Measurements from ENCODE around the gene RTTN.
A peak's percentile ranks its signal among the peaks of the same experiment; 100 is the strongest.
"Not testable (repeated sequence)": the region's sequence is repeated elsewhere in the genome, so short reads cannot be mapped to it uniquely, and the experiment has no call there.

The RTTN gene

GRCh38 chr18:70205421-70206397 lies at the start of gene RTTN:
TSS of gene RTTN (minus strand) at chr18:70205687. CDS start at chr18:70205658, 29 bp downstream.
- peak; percentile 90 to 96 for DNase-seq

- DNase-seq, result no peak
These were observed 45.3 kb upstream of the RTTN start for GRCh38 chr18:70250781-70251180.

GRCh38 chr18:70249861-70250260 lies 44.4 kb upstream of the RTTN start:
- not testable (repeated sequence) for DNase-seq

- DNase-seq, result no peak
These were observed 43.6 kb upstream of the RTTN start for GRCh38 chr18:70249118-70249517.

- no peak for DNase-seq
These were observed 40.6 kb upstream of the RTTN start for GRCh38 chr18:70246061-70246466.

GRCh38 chr18:70243131-70243929 lies 37.8 kb upstream of the RTTN start:
- DNase-seq, result no peak

GRCh38 chr18:70236921-70237320 lies 31.4 kb upstream of the RTTN start:
- not testable (repeated sequence) for DNase-seq

- no peak for DNase-seq
These were observed 30.0 kb upstream of the RTTN start for GRCh38 chr18:70235478-70235877.

GRCh38 chr18:70234667-70235459 lies 29.4 kb upstream of the RTTN start:
- no peak for DNase-seq

- DNase-seq, result no peak
These were observed 28.5 kb upstream of the RTTN start for GRCh38 chr18:70233974-70234373.

GRCh38 chr18:70232261-70232660 lies 26.8 kb upstream of the RTTN start:
- DNase-seq, result no peak

GRCh38 chr18:70229639-70230038 lies 24.2 kb upstream of the RTTN start:
- no peak for DNase-seq

- no peak for DNase-seq
These were observed 23.0 kb upstream of the RTTN start for GRCh38 chr18:70228536-70228935.

GRCh38 chr18:70227438-70227837 lies 22.0 kb upstream of the RTTN start:
- no peak for DNase-seq

GRCh38 chr18:70221915-70222278 lies 16.4 kb upstream of the RTTN start:
- DNase-seq, result no peak

GRCh38 chr18:70221156-70221914 lies 15.8 kb upstream of the RTTN start:
- DNase-seq, result peak in 1 of 2 experiments; percentile 57

- DNase-seq, result no peak
These were observed 15.1 kb upstream of the RTTN start for GRCh38 chr18:70220628-70221027.

GRCh38 chr18:70219688-70220087 lies 14.2 kb upstream of the RTTN start:
- DNase-seq, result no peak

GRCh38 chr18:70216788-70217187 lies 11.3 kb upstream of the RTTN start:
- no peak for DNase-seq

- DNase-seq, result no peak
These were observed 1.7 kb upstream of the RTTN start for GRCh38 chr18:70207181-70207580.

GRCh38 chr18:70200286-70200685 lies 5.2 kb downstream of the RTTN start:
- no peak for DNase-seq

- no peak for DNase-seq
These were observed 7.6 kb downstream of the RTTN start for GRCh38 chr18:70197844-70198243.

Measured in NCI-H2081 (cell line).